ENCODE results near the gene MSI2.

MSI2 gene

GRCh38 chr17:57468932-57469775 lies 212.8 kb downstream of the MSI2 start:
- no peak for TF ChIP-seq ZBTB7A (IDR thresholded peaks at IDR 0.05; ENCODE audit: low read depth)
- TF ChIP-seq FOXM1 (IDR thresholded peaks at IDR 0.05; ENCODE audit: borderline replicate concordance, low read depth) = no peak
- TF ChIP-seq YY1 (IDR thresholded peaks at IDR 0.05; ENCODE audit: low read depth) = no peak
- TF ChIP-seq CEBPB (IDR thresholded peaks at IDR 0.05) = no peak
- TF ChIP-seq TEAD4 (IDR thresholded peaks at IDR 0.05) = no peak
- no peak for TF ChIP-seq TCF12 (IDR thresholded peaks at IDR 0.05; ENCODE audit: low read depth)
- TF ChIP-seq, protein P1, sequence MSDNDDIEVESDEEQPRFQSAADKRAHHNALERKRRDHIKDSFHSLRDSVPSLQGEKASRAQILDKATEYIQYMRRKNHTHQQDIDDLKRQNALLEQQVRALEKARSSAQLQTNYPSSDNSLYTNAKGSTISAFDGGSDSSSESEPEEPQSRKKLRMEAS (IDR thresholded peaks at IDR 0.05) = no peak
- TF ChIP-seq, protein P2, sequence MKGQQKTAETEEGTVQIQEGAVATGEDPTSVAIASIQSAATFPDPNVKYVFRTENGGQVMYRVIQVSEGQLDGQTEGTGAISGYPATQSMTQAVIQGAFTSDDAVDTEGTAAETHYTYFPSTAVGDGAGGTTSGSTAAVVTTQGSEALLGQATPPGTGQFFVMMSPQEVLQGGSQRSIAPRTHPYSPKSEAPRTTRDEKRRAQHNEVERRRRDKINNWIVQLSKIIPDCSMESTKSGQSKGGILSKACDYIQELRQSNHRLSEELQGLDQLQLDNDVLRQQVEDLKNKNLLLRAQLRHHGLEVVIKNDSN (IDR thresholded peaks at IDR 0.05) = no peak
- no peak for TF ChIP-seq TAF1 (IDR thresholded peaks at IDR 0.05; ENCODE audit: low read depth)
- TF ChIP-seq EP300 (IDR thresholded peaks at IDR 0.05; ENCODE audit: borderline replicate concordance) = no peak
- TF ChIP-seq RAD21 (IDR thresholded peaks at IDR 0.05; ENCODE audit: low read depth) = no peak
- TF ChIP-seq EGR1 (IDR thresholded peaks at IDR 0.05) = no peak
- TF ChIP-seq, protein P3, sequence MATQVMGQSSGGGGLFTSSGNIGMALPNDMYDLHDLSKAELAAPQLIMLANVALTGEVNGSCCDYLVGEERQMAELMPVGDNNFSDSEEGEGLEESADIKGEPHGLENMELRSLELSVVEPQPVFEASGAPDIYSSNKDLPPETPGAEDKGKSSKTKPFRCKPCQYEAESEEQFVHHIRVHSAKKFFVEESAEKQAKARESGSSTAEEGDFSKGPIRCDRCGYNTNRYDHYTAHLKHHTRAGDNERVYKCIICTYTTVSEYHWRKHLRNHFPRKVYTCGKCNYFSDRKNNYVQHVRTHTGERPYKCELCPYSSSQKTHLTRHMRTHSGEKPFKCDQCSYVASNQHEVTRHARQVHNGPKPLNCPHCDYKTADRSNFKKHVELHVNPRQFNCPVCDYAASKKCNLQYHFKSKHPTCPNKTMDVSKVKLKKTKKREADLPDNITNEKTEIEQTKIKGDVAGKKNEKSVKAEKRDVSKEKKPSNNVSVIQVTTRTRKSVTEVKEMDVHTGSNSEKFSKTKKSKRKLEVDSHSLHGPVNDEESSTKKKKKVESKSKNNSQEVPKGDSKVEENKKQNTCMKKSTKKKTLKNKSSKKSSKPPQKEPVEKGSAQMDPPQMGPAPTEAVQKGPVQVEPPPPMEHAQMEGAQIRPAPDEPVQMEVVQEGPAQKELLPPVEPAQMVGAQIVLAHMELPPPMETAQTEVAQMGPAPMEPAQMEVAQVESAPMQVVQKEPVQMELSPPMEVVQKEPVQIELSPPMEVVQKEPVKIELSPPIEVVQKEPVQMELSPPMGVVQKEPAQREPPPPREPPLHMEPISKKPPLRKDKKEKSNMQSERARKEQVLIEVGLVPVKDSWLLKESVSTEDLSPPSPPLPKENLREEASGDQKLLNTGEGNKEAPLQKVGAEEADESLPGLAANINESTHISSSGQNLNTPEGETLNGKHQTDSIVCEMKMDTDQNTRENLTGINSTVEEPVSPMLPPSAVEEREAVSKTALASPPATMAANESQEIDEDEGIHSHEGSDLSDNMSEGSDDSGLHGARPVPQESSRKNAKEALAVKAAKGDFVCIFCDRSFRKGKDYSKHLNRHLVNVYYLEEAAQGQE (IDR thresholded peaks at IDR 0.05; ENCODE audit: low read depth) = no peak
- TF ChIP-seq CREB1 (IDR thresholded peaks at IDR 0.05; ENCODE audit: low read depth) = no peak
- TF ChIP-seq NFIC (IDR thresholded peaks at IDR 0.05) = no peak

GRCh38 chr17:57470906-57471305 lies 214.6 kb downstream of the MSI2 start:
- TF ChIP-seq EP300 (IDR thresholded peaks at IDR 0.05; ENCODE audit: borderline replicate concordance) = no peak
- no peak for TF ChIP-seq TCF12 (IDR thresholded peaks at IDR 0.05; ENCODE audit: low read depth)
- TF ChIP-seq ZBTB7A (IDR thresholded peaks at IDR 0.05; ENCODE audit: low read depth) = no peak
- no peak for TF ChIP-seq TEAD4 (IDR thresholded peaks at IDR 0.05)
- TF ChIP-seq CREB1 (IDR thresholded peaks at IDR 0.05; ENCODE audit: low read depth) = no peak
- TF ChIP-seq NFIC (IDR thresholded peaks at IDR 0.05) = no peak
- TF ChIP-seq, protein P2 (IDR thresholded peaks at IDR 0.05) = no peak
- TF ChIP-seq CEBPB (IDR thresholded peaks at IDR 0.05) = no peak
- no peak for TF ChIP-seq TAF1 (IDR thresholded peaks at IDR 0.05; ENCODE audit: low read depth)
- TF ChIP-seq, protein P1 (IDR thresholded peaks at IDR 0.05) = no peak

DNA sequence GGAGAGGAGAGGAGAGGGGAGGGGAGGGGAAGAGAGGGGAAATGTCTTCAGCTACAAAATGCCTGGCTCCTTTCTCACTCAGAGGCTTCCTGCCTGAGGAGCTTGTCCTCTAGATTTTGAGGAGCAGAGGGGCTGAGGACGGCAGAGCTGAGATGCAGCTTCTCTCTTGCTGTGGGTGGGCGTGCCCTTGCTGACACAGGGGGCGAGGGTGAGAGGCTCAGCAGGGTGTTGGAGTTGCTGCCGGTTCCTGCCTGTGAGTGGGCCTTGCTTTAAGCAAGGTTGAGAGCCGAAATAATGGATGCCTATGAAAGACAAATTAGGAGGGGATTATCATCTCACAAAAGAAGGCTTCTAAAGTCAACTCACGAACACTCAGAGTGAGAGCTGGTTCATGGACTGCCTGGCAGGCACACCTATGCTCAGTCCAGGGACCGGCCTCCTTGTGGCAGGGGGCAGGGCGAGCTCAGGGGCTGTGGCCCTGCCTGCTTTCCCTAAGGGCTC lies 215.6 kb downstream of the MSI2 start:
- TF ChIP-seq EGR1 (IDR thresholded peaks at IDR 0.05) = no peak
- no peak for TF ChIP-seq FOXM1 (IDR thresholded peaks at IDR 0.05; ENCODE audit: borderline replicate concordance, low read depth)
- TF ChIP-seq, protein P3 (IDR thresholded peaks at IDR 0.05; ENCODE audit: low read depth) = no peak
- no peak for TF ChIP-seq TAF1 (IDR thresholded peaks at IDR 0.05; ENCODE audit: low read depth)
- no peak for TF ChIP-seq ZBTB7A (IDR thresholded peaks at IDR 0.05; ENCODE audit: low read depth)
- no peak for TF ChIP-seq RAD21 (IDR thresholded peaks at IDR 0.05; ENCODE audit: low read depth)
- TF ChIP-seq, protein P2 (IDR thresholded peaks at IDR 0.05) = no peak
- TF ChIP-seq CEBPB (IDR thresholded peaks at IDR 0.05) = no peak
- TF ChIP-seq CREB1 (IDR thresholded peaks at IDR 0.05; ENCODE audit: low read depth) = no peak
- TF ChIP-seq, protein P1 (IDR thresholded peaks at IDR 0.05) = no peak
- TF ChIP-seq EP300 (IDR thresholded peaks at IDR 0.05; ENCODE audit: borderline replicate concordance) = no peak
- no peak for TF ChIP-seq TCF12 (IDR thresholded peaks at IDR 0.05; ENCODE audit: low read depth)
- no peak for TF ChIP-seq TEAD4 (IDR thresholded peaks at IDR 0.05)
- TF ChIP-seq YY1 (IDR thresholded peaks at IDR 0.05; ENCODE audit: low read depth) = no peak
- no peak for TF ChIP-seq NFIC (IDR thresholded peaks at IDR 0.05)

- TF ChIP-seq RAD21 (IDR thresholded peaks at IDR 0.05; ENCODE audit: low read depth) (no peak), TCF12 (IDR thresholded peaks at IDR 0.05; ENCODE audit: low read depth) (no peak), EP300 (IDR thresholded peaks at IDR 0.05; ENCODE audit: borderline replicate concordance) (no peak), NFIC (IDR thresholded peaks at IDR 0.05) (no peak), FOXM1 (IDR thresholded peaks at IDR 0.05; ENCODE audit: borderline replicate concordance, low read depth) (no peak)
- TF ChIP-seq, protein P2 (IDR thresholded peaks at IDR 0.05) = no peak
These were observed 219.5 kb downstream of the MSI2 start for GRCh38 chr17:57475796-57476195.

All from Ishikawa (cell line).